GM19238 (cell line): ENCODE results near the gene PABPC1L.
"Not testable (repeated sequence)": the region's sequence is repeated elsewhere in the genome, so short reads cannot be mapped to it uniquely, and the experiment has no call there.

ENCODE experiments used
- DNase-seq: peaks from one replicate; pipeline ENCODE4 v3.0.0; 2011; ENCODE audit warnings: low spot score; ENCODE audit not compliant: insufficient read length

The PABPC1L gene

DNA sequence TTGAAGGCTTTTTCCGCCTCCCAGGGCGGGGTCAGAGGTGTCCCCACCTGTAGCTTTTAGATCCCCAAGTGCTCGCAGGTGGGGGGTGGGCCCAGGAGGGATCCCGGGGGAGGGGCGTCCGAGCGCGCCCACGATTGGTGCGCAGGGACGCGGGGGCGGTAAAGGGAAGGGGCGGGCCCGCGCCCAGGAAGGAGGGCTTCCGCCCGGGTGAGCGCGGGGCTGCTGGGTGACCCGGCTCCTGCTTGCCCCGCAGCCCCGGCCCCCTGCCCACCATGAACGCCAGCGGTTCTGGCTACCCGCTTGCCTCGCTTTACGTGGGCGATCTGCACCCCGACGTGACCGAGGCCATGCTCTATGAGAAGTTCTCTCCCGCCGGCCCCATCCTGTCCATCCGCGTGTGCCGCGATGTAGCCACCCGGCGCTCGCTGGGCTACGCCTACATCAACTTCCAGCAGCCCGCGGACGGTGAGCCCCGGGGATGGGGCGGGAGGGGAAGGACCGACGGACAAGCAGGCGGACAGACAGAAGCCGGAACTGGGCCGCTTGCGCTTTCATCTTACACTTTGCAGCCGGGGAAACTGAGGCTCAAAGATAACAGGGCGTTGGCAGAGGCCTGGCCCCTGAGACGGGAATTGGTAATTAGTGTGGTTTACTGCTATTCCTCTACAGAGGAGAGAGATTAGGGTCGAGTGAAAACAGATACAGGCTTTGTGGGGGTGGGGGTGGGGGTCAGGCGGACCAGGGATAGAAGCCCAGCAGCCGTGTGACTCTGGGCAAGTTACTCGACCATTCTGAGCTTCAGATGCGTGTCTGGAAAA is at the start of gene PABPC1L:
PABPC1L (plus strand) TSS at position 189 of the 818 bp plus-strand sequence; CDS start at position 273, 84 bp downstream.
- DNase-seq = peak; percentile 88

GRCh38 chr20:44861531-44862006 is 48.3 kb upstream of the PABPC1L start:
- DNase-seq = no peak

DNA sequence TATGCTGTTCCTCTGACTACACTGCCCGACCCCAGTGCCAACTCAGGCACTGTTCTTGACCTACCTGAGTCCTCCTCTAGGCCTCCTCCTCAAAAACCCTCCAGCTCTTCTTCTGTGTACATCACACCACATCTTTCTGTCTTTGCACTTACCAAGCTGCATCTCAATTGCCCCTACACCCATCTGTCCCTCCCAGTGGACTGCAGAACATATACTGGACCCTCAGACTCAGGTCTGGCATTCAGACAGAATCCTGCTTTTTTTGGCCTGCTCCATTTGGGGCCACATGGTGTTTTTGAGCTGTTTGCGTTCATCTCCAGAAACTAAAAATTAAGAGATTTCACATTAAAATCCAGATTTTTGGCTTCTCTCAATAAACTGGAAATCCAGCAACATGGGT is 47.6 kb upstream of the PABPC1L start:
- no peak for DNase-seq

GRCh38 chr20:44863365-44864084 is 46.3 kb upstream of the PABPC1L start:
- not testable (repeated sequence) for DNase-seq

- DNase-seq = not testable (repeated sequence)
Observed at GRCh38 chr20:44864493-44864892, 45.4 kb upstream of the PABPC1L start.

DNA sequence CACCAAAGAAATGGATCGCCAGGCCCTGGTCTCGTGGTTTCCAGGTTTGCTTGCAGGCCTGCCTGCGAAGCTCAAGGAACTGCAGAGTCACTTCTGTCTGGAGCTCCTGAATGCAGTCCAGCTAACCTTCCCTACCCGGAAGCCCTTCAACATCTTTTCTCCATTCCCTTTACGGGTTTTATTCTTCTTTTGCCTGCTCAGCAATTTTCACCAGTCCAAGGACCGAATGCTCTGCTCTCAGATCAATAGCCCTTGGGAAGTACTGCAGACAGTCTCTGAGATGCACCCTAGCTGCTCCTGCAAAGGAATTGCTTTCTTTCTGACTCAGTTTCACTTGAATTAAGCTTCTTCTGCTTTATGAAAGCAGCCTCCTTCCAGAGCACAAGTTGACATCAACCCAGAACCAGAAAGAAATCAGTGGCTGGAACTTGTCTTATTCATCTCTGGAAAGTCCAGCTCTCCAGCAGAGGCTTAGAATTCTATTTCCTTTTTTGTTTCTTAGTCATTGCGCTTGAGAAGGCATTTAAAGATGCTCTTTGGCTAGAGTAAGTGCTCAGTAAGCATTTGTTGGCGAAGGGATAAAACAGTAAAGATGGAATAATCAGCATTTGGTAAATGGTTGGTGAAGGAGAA is 43.0 kb upstream of the PABPC1L start:
- DNase-seq = no peak

DNA sequence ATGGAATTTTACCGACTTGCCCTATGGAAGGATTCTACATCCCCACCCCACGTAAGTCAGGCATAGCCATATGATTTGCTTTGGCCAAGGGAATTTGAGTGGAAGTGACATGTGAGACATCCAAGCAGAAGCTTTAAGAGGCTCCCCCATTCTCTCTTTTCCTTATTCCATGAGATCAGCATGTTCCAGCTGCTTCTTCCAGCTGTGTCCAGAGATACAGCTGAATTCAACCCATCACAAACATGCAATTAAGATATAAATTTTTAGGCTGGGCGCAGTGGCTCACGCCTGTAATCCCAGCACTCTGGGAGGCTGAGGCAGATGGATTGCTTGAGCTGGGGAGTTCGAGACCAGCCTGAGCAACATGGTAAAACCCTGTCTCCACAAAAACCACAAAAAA is 40.4 kb upstream of the PABPC1L start:
- no peak for DNase-seq

DNA sequence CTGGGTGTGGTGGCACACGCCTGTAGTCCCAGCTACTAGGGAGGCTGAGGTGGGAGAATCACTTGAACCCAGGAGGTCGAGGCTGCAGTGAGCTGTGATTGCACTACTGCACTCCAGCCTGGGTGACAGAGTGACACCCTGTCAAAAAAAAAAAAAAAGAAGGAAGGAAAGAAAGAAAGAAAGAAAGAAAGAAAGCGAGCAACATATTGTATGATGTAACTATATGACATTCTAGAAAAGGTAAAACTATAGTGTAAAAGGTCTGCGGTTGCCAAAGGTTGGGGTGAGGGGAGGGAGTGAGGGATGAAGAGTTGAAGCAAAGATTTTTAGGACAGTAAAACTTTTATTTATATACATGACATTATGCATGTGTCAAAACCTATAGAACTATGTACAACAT is 27.5 kb upstream of the PABPC1L start:
- not testable (repeated sequence) for DNase-seq

DNA sequence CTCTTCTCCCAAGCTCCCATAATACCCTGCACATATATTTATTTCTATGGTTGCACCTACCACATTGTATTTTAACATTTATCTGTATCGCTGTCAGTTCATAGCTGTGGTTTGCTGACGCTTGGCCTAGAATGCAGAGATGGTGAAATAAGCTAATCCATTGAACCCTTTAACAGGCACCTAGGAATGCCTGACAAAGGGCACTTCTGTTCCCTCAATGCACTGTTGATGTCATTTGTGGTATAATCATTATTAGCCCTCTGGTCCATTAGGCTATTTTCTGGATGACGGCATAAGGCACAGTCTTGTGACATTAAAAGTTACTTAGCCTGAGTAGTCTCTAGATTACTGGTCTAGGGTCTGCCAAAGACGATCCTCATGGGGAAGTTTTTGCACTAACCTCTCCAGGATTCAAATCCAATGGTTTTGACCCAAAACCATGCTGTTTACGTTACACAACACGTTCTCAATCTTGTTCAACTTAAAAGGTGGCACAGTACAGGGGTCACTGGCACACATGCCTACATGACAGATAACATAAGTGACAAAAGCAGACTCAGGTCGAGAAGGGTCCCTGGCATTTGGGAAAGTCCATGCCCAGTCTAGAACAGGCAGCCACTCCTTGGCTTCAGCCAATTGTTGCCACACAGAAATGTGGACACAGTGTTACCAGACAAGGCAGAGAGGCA is 26.5 kb upstream of the PABPC1L start:
- no peak for DNase-seq

GRCh38 chr20:44884907-44885391 is 24.9 kb upstream of the PABPC1L start:
- DNase-seq = no peak

GRCh38 chr20:44885392-44886265 is 24.2 kb upstream of the PABPC1L start, which contains the start of gene YWHAB:
TSS of gene YWHAB (plus strand) at chr20:44885705. CDS start at chr20:44901534, 15,829 bp downstream.
- DNase-seq = peak; percentile 92

DNA sequence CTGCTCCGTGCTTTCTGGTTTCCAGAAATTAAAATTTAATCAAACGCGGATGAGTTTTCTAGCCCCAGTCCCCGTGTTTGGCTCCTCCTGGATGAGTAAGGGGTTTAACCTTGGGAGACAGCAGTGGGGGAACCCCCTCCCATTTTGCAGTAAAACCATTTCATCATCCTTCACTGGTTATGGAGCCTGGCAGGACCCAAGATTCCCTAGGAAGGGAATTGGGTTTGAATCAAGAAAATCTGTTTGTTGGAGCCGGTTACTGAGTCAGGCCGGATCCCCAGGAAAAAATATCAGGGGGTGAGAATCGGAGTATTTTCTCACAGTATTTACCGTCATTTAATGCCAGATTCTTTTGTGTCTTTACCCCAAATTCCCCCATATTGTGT is 23.6 kb upstream of the PABPC1L start:
- DNase-seq = no peak

GRCh38 chr20:44886828-44887227 is 23.0 kb upstream of the PABPC1L start:
- no peak for DNase-seq

GRCh38 chr20:44887466-44887865 is 22.4 kb upstream of the PABPC1L start:
- DNase-seq = no peak

- no peak for DNase-seq
Observed at GRCh38 chr20:44888226-44889103, 21.4 kb upstream of the PABPC1L start.

DNA sequence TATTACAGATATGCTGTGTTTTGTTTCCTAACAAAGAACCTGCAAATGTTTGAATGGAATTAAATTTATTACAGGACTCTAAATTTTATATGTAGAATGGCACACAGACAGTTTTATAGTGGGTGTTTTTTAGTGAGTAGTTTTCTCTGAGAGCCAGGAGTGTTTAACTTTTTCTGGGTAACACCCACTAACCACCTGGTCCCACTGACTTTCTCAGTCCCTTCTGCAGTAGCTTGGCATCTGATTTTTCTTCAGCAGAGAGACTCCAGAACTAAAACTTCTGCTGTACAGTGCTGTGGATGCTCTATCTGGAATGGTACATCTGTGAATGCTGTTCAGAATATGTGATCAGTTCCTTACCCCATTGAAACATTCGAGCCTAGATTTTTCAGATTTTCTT is 18.0 kb upstream of the PABPC1L start:
- DNase-seq = no peak

- DNase-seq = no peak
Observed at GRCh38 chr20:44894959-44895358, 14.9 kb upstream of the PABPC1L start.

- DNase-seq = no peak
Observed at GRCh38 chr20:44896583-44896982, 13.3 kb upstream of the PABPC1L start.

DNA sequence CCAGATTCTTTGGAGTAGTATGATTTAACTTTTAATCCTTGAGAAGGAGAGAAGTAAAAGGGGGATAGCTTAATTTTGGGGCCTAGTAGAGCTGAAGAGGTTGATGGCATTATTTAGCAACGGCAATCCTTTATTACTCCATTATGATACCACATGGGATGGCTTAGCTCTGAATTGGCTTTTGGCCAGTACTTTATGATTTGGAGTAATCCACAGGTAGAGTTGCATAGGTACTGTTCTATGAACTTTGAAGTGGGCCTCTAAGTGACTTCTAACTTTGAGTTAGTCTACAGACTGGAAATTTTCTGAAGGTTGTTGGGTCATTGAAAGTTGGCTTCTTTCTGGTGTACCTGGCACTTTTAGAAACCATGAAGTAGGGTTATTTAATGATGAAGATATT is 12.7 kb upstream of the PABPC1L start:
- DNase-seq = no peak
